Activated CD4-positive, alpha-beta T cell treated with anti-CD3 and anti-CD28 coated beads for 24 hours (primary cell): ENCODE data around the gene SGSM1.
A peak's percentile ranks its signal among the peaks of the same experiment; 100 is the strongest.
"Not testable (repeated sequence)": the region's sequence is repeated elsewhere in the genome, so short reads cannot be mapped to it uniquely, and the experiment has no call there.

Experiments used
- DNase-seq, 2 donors: peaks; one replicate each; pipeline ENCODE4 v3.0.0-alpha.2; 2020; ENCODE audit warnings: low read depth in 2 of 2

SGSM1 gene

GRCh38 chr22:24894220-24894975 lies 88.4 kb downstream of the SGSM1 start:
- DNase-seq: no peak

DNA sequence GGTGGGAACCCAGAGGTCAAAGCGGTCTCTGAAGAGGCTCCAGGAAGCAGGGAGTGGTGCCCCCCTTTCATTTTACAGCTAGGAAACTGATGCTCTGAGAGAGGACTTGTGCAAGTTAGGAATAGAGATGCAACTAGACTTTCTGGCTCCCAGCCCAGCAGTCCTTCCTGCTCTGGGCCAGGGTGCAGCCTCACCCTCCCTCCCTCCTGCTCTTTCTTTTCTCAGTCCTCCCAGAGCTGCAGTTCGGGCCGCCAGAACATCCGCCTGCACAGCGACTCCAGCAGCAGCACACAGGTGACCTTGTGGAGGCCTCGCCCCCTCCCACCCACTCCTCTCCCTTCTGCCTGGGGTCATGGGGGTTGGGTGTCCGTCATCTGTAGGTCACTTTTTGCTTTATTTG lies 89.0 kb downstream of the SGSM1 start:
- no peak for DNase-seq

DNA sequence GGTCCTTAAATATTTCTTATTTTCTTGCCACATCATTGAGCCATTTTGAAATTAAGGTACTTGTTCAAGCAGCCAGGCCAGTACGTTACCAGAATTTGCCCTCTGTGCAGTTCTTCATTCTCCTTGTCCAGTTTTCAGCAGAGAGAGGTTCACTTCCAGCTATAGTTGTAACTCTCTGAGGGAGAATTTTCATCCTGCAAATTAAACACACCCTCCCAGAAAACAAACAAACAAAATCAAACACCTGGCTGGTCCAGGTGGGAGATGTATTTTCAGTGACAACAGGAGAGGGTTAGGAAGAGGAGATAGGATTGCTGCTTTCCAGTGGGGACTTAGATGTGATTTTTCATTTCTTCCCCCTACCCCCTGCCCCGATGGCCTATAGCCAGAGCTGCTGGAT lies 95.4 kb downstream of the SGSM1 start:
- no peak for DNase-seq

DNA sequence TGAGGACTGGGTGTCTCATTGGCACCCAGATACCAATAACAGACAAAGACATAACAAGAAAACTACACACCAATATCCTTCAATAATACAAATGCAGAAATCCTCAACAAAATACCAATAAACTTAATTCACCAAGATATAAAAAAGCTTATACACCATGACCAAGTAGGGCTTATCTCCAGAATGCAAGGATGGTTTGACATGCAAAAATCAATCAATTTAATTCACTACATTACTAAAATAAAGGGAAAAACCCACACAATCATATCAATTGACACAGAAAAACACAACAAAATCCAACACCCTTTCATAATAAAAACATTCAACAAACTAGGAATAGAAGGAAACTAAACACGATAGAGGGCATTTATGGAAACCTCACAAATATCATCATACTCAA lies 99.9 kb downstream of the SGSM1 start:
- no peak for DNase-seq

- DNase-seq: not testable (repeated sequence)
These were observed 101.1 kb downstream of the SGSM1 start for GRCh38 chr22:24907101-24907500.

DNA sequence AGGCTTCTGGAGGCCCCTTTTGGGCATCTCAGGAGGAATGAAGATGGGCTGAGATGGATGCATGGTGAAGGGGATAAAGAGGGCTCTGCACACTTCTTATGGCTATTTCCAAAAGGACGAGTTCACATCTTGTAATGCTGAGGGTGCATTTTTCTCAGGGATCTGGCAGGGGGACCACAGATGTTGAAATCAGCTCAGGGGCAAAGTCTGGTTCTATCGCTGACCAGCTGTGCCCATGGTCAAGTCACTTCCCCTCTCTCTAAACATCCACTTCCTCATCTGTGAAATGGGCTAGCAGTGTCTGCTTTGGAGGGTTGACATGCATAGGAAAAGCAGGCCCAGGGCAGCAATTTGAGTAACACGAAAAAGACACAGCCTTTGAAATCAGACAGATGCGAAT lies 114.0 kb downstream of the SGSM1 start:
- DNase-seq: no peak

DNA sequence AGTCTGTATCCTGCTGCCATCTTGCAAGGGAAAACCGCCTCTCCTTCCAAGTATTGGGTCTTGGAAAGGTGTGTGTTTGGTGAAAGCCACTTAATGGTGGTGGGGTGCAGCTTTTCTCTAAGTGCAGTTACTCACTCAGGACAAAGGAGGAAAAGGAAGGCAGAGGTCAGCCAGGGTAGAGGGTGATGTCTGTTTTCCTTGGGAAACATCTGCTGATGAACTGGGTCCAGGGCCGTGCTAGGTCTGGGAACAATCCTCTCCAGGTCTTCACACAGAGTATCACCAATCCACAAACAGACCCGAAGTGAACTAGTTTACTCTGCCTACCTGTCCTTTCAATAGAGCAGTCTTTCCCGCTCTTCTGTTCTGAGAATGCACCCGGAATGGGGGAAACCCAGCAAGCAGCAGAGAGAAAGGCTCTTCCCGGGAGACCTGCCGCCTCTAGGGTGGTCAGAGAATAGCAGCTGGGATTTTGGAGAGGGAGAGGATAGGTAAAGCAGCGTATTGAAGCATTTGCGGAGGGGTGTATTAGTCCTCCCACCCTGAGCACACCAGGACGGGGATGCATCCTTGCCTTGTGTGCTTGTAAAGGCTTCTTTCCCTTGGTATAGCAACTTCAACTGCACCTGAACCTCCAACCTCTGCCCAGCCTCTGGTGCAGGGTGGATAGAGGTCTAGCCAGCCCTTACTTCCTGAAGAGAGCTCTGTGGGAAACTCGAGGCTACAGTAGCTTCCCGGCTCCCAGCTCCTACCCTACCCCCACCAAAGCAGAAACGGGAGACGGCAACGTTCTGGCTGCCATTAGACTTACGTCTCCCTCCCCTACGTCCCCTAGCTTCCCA lies 119.8 kb downstream of the SGSM1 start:
- DNase-seq: no peak

DNA sequence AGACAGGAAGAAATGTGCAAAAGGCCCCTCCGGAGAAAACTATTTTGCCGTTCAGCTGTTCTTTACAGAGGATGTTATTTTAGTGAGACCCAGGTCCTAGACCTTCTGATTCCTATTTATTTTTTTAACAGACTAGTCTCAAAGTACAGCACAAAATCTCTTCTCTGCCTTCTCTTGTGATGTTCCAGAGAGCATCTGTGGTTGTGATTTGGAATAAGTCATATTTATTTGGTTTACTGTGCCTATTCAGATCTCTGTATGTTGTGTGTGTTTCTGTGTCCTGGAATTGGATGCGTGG lies 120.4 kb downstream of the SGSM1 start:
- DNase-seq: no peak

GRCh38 chr22:24926849-24927579 lies 121.0 kb downstream of the SGSM1 start:
- DNase-seq: no peak

- DNase-seq: no peak
These were observed 122.3 kb downstream of the SGSM1 start for GRCh38 chr22:24928322-24928721.

- no peak for DNase-seq
These were observed 124.7 kb downstream of the SGSM1 start for GRCh38 chr22:24930678-24931077.

DNA sequence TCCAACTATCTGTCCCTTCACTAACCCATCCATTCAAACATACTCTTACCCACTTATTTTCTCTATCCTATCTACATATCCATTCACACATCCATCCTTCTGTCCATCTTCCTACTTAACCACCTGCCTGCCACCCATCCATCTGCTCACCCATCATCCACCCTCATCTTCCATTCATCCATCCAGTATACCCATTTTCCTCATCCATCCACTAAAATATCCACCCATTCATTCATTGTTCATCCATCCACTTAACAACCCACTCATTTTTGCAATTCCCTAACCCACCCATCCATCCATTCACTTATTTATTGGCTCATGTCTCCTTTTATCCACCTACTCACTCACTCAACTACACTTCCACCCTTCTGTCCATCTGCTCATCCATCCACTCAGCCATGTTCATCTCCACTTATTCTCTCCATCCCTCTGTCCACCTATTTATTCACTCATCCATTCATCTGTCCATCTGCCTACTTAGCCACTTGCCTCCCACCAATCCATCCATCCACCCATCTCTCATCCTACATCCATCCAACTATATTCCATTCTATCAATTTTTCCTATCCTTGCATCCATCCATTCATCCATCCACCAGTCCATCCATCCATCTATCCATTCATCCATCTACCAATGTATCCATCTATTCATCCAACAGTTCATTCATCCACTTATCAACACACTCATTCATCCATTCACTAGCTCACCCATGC lies 129.9 kb downstream of the SGSM1 start:
- no peak for DNase-seq

- DNase-seq: no peak
These were observed 131.1 kb downstream of the SGSM1 start for GRCh38 chr22:24937114-24937513.

GRCh38 chr22:24938741-24939341 lies 132.8 kb downstream of the SGSM1 start:
- DNase-seq: peak in 1 of 2 donors; percentile 18

DNA sequence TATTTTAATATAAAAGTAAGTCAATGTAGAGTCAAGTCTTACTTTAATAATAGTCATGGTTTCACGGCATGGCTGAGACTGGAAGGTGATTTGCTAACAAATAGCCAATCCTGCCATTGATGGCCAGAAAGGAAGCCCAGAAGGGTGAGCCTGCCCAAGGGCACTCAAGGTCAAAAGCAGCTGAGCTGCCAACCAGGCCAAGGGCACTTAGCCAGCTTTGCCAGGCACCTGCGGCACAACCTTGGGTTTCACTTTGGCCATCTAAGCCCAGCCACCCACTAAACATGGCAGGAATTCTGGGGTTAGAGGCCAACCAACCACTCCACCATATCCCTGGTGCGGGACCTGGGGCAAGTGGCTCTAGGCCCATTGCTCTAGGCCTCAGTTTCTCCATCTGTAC lies 136.3 kb downstream of the SGSM1 start:
- no peak for DNase-seq

GRCh38 chr22:24944217-24944937 lies 138.4 kb downstream of the SGSM1 start:
- DNase-seq: no peak

DNA sequence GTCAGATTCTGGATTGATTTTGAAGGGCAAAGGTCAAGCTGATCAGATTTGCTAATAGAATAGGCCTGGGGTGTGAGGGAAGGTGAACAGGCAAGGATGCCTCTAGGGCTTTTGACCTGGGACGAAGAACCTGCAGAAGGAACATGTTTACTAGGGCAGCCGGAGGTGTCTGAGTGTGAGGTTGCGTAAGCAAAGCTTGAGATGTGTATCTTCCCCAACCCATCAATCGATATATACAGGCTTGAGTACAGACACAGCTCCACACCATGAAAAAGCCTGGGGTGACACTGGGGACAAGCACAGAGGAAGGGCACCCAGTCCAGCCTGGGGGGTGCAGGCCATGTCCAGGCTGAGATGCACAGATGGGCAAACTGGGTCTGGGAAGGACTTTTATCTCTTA lies 139.4 kb downstream of the SGSM1 start:
- no peak for DNase-seq

- DNase-seq: no peak
These were observed 141.4 kb downstream of the SGSM1 start for GRCh38 chr22:24947383-24947782.

DNA sequence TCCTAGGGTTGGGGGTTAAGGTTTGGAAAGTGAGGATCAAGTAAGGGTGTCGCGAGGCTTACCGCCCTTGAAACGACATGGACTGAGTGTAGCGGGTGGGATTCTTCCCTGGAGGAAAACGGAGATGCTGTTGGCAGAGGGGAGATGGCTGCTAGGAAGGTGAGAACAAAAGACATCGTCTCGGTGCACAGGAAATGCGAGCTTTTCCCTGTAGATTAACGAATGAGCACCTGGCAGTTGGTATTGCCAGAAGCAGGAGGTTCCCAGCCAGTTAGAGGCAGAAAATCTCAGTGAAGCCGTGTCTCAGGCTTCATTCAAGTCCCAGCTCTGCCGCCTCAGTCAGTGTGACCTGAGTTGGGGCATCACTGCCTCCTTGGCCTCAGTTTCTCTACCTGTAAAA lies 141.9 kb downstream of the SGSM1 start:
- no peak for DNase-seq

DNA sequence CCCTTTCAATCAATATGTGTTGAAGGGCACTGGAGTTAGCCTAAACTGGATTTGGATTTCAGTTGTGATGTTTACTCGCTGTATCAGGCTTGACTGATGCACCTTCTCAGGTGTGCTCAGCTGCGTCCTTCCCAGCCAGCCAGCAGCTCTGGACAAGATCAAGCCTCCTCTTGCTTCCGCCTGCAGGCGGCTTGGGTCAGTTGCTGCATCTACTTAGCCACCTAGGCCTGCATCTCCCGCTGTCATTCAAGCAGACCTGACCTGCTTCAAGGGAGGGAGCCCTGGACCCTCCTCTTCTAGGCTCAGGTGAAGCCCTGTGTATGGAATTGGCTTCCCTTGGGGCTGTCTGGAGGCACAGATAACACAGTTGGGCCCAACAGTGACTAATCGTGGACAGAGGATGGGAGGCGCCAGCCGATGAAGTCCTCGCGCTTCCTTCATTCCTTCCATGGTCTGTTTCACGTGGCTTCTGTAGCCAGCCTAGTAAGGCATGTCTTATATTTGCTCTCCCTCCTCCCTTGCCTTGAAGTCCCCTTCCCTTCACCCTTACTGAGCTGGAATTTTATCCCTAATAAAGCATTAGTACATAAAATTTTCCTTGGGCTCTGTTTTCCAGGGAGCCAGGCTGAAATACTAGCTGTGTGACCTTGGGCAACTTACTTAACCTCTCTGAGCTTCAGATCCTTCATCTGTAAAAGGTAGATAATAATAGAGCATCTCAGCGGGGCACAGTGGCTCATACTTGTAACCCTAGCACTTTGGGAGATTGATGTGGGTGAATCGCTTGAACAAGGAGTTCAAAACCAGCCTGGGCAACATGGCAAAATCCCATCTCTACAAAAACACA lies 142.6 kb downstream of the SGSM1 start:
- no peak for DNase-seq
